Measurements from ENCODE around the gene TMEM203.
A peak's percentile ranks its signal among the peaks of the same experiment; 100 is the strongest.

TMEM203 gene

DNA sequence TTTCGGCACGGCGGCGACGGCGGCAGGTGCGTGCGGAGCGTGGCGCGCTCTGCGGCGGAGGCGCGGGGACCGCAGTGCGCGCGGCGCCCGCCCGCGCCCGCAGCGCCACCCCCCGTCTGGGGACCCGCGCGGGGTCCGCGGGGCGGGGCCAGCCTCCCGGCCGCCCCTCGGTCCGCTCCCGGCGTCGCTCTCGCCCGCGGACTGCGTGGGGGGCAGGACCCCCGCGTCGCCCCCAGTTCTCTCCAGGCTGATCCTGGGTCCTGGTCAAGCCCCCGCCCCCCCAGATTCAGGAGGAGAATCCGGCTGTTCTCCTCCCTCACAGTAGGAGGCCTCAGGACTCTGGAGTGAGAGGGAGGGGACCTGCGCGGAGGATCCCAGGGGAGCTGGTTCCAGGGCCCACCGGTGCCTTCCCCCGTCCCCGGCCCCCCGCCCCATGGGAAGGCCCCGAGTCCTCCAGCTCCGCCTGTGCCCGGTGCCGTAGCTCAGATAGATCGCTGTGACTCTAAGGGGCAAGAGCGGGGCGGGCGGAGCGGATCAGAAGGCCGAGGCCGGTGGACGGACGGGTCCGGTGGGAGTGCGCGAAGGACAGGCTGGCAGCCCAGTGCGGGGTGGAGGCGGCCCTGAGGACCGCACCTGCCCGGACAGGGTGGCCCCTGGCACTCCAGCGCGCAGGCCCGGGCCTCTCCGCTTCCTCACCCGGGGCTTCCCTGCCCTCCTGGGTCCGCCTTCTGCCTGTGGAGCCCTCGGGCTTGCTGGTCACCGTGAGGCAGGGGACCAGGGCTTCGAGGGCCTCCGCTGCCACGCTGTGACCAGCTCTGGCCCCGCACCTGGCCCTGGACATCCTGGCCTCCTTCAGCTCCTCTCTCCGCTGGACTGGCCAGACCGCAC lies 17.0 kb upstream of the TMEM203 start, which contains the start of gene RNF208:
Gene RNF208, minus strand, starts transcription at position 51 of the 888 bp plus-strand sequence. CDS start 1,028 bp downstream, outside the sequence.
- H3K4me3 ChIP-seq (replicated peaks; ENCODE audit: low read depth, low read length), result peak within 1 kb of the TSS; percentile 48
- TF ChIP-seq, protein P1, sequence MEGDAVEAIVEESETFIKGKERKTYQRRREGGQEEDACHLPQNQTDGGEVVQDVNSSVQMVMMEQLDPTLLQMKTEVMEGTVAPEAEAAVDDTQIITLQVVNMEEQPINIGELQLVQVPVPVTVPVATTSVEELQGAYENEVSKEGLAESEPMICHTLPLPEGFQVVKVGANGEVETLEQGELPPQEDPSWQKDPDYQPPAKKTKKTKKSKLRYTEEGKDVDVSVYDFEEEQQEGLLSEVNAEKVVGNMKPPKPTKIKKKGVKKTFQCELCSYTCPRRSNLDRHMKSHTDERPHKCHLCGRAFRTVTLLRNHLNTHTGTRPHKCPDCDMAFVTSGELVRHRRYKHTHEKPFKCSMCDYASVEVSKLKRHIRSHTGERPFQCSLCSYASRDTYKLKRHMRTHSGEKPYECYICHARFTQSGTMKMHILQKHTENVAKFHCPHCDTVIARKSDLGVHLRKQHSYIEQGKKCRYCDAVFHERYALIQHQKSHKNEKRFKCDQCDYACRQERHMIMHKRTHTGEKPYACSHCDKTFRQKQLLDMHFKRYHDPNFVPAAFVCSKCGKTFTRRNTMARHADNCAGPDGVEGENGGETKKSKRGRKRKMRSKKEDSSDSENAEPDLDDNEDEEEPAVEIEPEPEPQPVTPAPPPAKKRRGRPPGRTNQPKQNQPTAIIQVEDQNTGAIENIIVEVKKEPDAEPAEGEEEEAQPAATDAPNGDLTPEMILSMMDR (IDR thresholded peaks at IDR 0.05; ENCODE audit: low read length, missing control alignments), result no peak
- no peak for DNase-seq (ENCODE audit: low read depth)

DNA sequence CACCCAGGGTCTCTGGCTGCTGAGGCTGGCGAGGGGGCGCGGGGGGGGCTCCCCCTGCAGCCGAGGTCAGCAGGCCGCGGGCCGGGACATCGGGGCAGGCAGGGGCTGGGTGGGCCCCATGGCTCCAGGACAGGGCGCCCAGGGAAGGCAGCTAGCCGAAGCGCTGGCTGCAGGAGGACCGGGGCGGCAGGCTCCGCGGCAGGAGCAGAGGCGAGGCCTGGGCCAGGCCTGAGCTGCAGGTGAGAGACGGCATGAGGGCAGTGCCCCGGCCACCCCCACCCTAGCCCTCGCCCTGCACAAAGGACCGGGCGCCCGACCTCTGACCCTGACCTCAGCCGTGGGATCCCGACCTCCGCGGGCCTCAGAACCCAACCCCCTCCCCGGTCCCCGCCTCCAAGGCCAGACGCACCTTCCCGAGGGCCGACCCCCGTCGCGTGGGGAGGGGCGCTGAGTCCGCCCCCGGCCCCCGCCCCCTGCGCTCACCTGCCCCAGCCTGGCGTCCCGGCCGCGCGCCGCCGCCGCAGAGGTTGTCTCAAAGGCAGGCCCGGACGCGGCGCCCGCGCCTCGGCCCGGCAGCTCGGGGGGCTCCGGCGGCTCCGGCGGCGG lies 16.2 kb upstream of the TMEM203 start:
- no peak overlapping the region for H3K4me3 ChIP-seq (replicated peaks; ENCODE audit: low read depth, low read length)
- DNase-seq (ENCODE audit: low read depth), result no peak
- TF ChIP-seq, protein P1 (IDR thresholded peaks at IDR 0.05; ENCODE audit: low read length, missing control alignments), result no peak

DNA sequence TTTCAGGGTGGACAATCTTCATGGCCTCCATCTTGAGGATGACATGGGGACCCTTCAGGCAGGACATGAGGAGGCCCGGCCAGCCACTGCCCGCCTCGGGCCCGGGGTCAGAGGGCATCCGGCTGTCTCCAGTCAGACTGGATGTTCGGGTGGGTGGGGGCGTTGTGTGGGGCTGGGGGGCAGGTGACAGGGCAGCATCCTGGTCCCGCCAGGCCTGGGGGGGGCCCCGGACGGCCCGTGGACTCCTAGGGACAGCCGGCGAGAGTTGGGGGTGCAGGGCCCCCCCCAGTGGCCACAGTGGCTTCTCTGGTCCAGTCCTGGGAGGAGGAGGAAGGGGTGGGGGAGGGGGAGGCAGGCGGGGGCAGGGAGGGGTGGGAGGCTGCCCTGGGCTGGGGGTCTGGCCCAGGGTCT lies 15.7 kb upstream of the TMEM203 start:
- H3K4me3 ChIP-seq (replicated peaks; ENCODE audit: low read depth, low read length), result no peak overlapping the region
- DNase-seq (ENCODE audit: low read depth), result no peak
- TF ChIP-seq, protein P1 (IDR thresholded peaks at IDR 0.05; ENCODE audit: low read length, missing control alignments), result no peak

DNA sequence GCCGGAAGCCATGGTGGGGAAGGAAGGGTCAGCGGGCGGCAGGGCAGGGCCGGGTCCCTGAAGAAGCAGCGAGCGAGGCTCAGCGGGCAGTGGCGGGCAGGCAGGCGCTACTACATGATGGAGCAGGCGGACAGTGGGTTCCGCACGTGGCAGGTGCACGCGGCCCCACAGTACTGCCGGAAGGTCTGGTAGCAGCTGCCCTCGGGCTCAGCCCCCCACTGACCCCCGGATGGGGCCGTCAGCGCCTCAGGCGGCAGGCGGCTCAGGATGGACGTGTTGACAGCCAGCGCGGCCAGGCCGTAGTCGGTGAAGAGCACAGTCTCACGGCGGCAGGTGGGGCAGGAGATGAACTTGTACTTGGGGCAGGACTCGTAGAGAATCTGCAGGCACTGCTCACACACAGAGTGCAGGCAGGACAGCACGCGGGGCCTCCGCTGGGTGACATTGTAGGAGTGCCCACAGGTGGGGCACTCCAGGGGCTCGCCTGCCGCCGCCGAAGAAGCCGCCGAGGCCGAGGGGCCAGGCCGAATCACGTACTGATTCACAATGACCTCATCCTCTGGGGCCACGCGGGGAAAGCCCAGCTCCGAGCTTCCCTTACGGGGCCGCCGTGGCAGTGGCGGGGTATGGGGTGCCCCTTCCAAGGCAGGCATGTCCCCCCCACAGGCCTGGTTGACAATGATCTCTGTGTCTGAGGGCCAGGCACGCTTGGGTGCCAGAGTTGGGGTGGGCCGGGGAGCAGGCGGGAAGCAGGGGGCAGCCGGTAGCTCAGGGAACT lies 15.1 kb upstream of the TMEM203 start:
- TF ChIP-seq, protein P1 (IDR thresholded peaks at IDR 0.05; ENCODE audit: low read length, missing control alignments), result no peak
- DNase-seq (ENCODE audit: low read depth), result no peak
- H3K4me3 ChIP-seq (replicated peaks; ENCODE audit: low read depth, low read length), result no peak overlapping the region

DNA sequence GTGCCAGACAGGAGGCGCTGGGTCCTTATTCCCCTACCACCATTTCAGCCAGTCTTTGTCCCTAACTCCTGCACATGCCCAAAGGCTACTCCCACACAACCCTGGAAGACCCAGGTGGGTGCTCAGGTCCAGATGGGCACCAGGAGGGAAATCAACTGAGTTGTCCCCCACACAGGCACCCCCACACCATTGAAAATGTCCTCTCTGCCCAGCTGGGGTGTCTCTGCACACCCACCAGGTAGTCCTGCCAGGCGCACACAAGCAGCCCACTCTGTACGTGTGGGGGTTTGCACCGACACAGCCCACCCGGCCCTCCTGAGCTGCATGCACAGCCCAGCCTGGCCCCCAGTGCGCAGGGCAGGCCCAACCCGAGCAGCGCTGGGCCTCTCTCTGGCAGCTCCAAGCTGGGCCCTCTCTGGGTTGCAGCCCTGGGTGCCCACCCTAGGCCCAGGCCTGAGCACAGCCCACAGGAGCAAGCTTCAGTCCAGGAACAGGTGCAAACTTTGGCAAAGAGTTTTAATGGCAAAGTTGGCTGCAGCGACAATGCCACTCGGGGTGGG lies 14.4 kb upstream of the TMEM203 start:
- no peak for DNase-seq (ENCODE audit: low read depth)
- TF ChIP-seq, protein P1 (IDR thresholded peaks at IDR 0.05; ENCODE audit: low read length, missing control alignments), result no peak
- H3K4me3 ChIP-seq (replicated peaks; ENCODE audit: low read depth, low read length), result no peak overlapping the region

DNA sequence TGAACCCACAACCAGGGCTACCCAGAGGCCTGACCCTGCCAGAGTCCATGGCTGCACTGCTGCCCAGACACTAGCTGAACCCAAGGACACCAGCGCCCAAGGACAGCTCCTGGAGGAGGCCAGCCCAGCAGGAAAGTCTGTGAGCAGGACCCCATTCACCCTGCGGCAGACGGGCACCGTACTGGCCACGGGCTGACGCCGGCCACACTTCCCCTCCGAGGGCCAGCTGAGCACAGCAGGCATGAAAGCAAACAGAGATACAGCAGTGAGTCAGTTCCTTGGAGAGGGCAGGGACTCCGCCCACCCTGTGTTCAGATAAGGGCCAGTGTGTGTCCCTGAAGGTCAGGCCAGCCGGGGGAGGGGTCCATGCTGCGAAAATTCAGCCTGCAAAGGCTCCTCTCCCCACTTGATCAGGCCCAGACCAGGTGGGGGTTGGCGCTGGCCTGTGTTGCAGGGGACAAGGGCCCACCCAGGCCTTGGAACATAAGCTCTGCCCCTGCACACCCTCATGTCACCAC lies 13.4 kb upstream of the TMEM203 start:
- no peak overlapping the region for H3K4me3 ChIP-seq (replicated peaks; ENCODE audit: low read depth, low read length)
- TF ChIP-seq, protein P1 (IDR thresholded peaks at IDR 0.05; ENCODE audit: low read length, missing control alignments), result no peak
- DNase-seq (ENCODE audit: low read depth), result peak; percentile 60
